Mesothelial cell of epicardium (in vitro differentiated cells): ENCODE data around the gene LOXL1. TPM values are rescaled to one million over a fixed set of nuclear protein-coding genes. Genes with fewer than 3 reads are reported as not detected.
"Not testable (repeated sequence)": the region's sequence is repeated elsewhere in the genome, so short reads cannot be mapped to it uniquely, and the experiment has no call there.

Source experiments
- DNase-seq, 2 experiments: peaks; one replicate each; pipeline ENCODE4 v3.0.0; 2021; ENCODE audit warnings: low spot score in 2 of 2; ENCODE audit not compliant: unreplicated experiment in 2 of 2
- H3K27ac Mint-ChIP-seq: 2 replicates; pipeline ENCODE4 v1.8.0; 2021; ENCODE audit warnings: mixed read lengths
- H3K27me3 Mint-ChIP-seq: 2 replicates; pipeline ENCODE4 v1.8.0; 2021; ENCODE audit warnings: low read depth, mixed read lengths
- H3K36me3 Mint-ChIP-seq: 2 replicates; pipeline ENCODE4 v1.8.0; 2021; ENCODE audit warnings: mixed read lengths
- H3K4me1 Mint-ChIP-seq: 2 replicates; pipeline ENCODE4 v1.8.0; 2021; ENCODE audit warnings: mixed read lengths
- H3K4me3 Mint-ChIP-seq: 2 replicates; pipeline ENCODE4 v1.8.0; 2021; ENCODE audit warnings: mild to moderate bottlenecking, moderate library complexity, mixed read lengths
- H3K9me3 Mint-ChIP-seq: 2 replicates; pipeline ENCODE4 v1.8.0; 2021; ENCODE audit warnings: mixed read lengths
- total RNA-seq: library from RNA; stranded (reverse); gene quantifications from 3 replicates; pipeline ENCODE4 v1.2.1, GENCODE V29; 2021
- TF ChIP-seq, protein P1 (sequence below): fragments of 200-600 bp; sonication (generic); IDR thresholded peaks from one replicate; pipeline ENCODE4 v1.5.0; 2021; ENCODE audit warnings: antibody characterized with exemption; ENCODE audit not compliant: unreplicated experiment

Gene LOXL1
- total RNA-seq, 1 donor from 2014 or later: 62.9 TPM

DNA sequence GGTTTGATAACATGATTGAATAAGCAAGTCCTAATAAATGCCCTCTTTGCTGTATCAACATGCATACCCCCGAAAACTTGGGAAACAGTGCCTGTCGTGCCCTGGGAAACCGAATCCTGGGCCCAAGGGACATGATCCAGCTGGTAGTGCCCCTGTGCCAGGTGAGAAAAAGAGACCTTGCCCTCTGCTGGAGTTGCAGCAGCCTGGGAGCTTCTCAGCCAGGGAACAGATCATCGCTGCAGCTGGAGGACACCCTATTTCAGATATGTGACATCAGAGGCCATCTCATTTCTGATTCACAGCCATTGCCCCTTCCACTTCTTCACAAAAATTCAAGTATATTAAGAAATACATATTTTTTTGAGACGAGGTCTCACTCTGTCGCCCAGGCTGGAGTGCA is 33.5 kb downstream of the LOXL1 start:
- TF ChIP-seq, protein P1, sequence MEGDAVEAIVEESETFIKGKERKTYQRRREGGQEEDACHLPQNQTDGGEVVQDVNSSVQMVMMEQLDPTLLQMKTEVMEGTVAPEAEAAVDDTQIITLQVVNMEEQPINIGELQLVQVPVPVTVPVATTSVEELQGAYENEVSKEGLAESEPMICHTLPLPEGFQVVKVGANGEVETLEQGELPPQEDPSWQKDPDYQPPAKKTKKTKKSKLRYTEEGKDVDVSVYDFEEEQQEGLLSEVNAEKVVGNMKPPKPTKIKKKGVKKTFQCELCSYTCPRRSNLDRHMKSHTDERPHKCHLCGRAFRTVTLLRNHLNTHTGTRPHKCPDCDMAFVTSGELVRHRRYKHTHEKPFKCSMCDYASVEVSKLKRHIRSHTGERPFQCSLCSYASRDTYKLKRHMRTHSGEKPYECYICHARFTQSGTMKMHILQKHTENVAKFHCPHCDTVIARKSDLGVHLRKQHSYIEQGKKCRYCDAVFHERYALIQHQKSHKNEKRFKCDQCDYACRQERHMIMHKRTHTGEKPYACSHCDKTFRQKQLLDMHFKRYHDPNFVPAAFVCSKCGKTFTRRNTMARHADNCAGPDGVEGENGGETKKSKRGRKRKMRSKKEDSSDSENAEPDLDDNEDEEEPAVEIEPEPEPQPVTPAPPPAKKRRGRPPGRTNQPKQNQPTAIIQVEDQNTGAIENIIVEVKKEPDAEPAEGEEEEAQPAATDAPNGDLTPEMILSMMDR: no peak
- no peaks in the 10 kb centered on the region for H3K9me3 Mint-ChIP-seq
- no peak for DNase-seq
- no peaks in the 10 kb centered on the region for H3K36me3 Mint-ChIP-seq
- no peak overlapping the region for H3K27ac Mint-ChIP-seq
- H3K27me3 Mint-ChIP-seq: peaks cover 7% of the 10 kb centered on the region
- peaks cover 11% of the 10 kb centered on the region for H3K4me1 Mint-ChIP-seq
- no peak overlapping the region for H3K4me3 Mint-ChIP-seq

DNA sequence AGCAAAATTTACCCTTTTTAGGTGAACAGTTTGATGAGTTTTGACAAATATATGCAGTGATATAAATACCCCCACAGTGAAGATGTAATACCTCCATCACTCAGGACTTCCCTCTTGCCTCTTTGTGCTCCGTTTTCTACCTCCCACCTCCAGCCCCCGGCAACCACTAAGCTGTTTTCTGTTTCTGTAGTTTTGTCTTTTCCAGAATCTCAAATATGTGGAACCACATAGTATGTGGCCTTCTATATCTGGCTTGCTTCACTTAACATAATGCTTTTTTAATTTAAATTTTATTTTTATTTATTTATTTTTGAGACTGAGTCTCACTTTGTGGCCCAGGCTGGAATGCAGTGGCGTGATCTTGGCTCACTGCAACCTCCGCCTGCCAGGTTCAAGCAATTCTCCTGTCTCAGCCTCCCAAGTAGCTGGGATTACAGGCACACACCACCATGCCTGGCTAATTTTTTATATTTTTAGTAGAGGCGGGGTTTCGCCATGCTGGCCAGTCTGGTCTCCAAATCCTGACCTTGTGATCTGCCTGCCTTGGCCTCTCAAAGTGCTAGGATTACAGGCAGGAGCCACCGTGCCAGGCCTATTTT is 34.3 kb downstream of the LOXL1 start:
- H3K4me1 Mint-ChIP-seq: peaks cover 18% of the 10 kb centered on the region
- H3K4me3 Mint-ChIP-seq, H3K27ac Mint-ChIP-seq, H3K9me3 Mint-ChIP-seq, DNase-seq, H3K27me3 Mint-ChIP-seq, H3K36me3 Mint-ChIP-seq: not testable (repeated sequence)

DNA sequence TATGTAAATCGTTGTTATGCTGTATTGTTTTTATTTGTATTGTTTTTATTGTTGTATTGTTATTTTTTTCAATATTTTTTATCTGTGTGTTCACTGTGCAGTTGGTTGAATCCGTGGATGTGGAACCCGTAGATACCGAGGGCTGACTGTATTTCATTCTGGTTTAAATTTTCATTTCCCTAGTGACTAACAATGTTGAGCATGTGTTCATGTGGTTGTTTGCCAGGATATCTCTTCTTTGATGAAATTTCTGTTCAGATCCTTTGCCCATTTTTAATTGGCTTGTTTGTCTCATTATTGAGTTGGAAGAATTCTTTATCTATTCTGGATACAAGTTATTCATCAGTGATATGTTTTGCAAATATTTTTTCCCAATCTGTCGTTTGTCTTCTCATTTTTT is 36.2 kb downstream of the LOXL1 start:
- TF ChIP-seq, protein P1: no peak
- no peak for DNase-seq
- peaks cover 28% of the 10 kb centered on the region for H3K4me1 Mint-ChIP-seq
- peaks cover 6% of the 10 kb centered on the region for H3K27me3 Mint-ChIP-seq
- peak overlapping the region; percentile 27 for H3K27ac Mint-ChIP-seq
- no peaks in the 10 kb centered on the region for H3K36me3 Mint-ChIP-seq
- no peak overlapping the region for H3K4me3 Mint-ChIP-seq
- H3K9me3 Mint-ChIP-seq: no peaks in the 10 kb centered on the region

DNA sequence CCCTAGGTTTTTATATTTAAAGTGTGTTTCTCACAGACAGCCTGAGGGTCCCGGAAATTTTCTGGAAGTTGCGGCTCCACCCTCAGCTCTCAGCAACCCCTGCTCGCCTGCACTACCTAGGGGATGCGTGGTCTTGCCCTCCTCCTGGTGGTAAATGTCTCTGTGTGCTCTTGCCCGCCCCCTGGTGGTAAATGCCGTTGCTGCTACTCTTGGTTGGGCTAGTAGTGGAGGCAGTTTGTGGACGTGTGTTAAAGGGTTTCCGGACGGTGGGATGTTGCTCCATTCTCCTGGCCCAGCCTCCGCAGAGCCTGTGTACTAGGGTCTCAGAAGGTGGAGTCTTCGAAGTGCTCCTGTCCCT is 38.5 kb downstream of the LOXL1 start:
- DNase-seq: peak; percentile 61 to 88
- no peaks in the 10 kb centered on the region for H3K9me3 Mint-ChIP-seq
- H3K27me3 Mint-ChIP-seq: peaks cover 5% of the 10 kb centered on the region
- no peaks in the 10 kb centered on the region for H3K36me3 Mint-ChIP-seq
- peak overlapping the region; percentile 17 for H3K4me3 Mint-ChIP-seq
- no peak overlapping the region for H3K27ac Mint-ChIP-seq
- TF ChIP-seq, protein P1: peak; percentile 90
- H3K4me1 Mint-ChIP-seq: peaks cover 28% of the 10 kb centered on the region

DNA sequence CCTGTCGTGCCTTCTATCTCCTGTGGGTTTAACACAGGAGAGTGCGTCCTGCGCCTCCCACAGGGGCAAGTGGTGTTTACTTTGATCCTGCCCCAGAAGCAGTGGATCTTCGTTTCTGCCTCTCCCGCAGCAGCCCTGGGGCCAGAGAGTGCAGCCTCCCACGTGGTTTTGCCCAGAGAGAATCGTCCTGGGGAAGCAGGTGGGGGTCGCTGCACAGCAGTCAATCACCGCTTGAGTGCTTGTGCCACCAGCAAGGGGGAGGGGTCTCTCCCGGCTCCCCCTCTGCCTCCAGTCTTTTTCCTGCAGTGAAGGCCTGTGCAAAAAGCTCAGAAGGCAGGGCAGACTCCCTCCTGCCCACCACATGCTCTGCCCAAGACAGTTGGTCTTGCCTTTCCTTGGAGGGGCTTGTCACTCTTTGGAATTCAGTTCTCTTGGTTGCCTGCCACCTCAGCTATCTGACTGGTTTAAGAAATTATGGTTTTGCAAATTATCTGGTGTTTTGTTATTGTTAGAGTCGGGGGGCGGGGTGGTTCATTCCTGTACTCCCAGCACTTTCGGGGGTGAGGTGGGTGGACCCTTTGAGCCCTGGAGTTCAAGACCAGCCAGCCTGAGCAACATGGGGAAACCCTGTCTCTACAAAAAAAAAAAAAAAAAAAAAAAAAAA is 39.0 kb downstream of the LOXL1 start:
- H3K9me3 Mint-ChIP-seq: no peaks in the 10 kb centered on the region
- peak overlapping the region; percentile 17 for H3K4me3 Mint-ChIP-seq
- DNase-seq: no peak
- TF ChIP-seq, protein P1: peak; percentile 41
- peaks cover 28% of the 10 kb centered on the region for H3K4me1 Mint-ChIP-seq
- no peaks in the 10 kb centered on the region for H3K36me3 Mint-ChIP-seq
- no peak overlapping the region for H3K27ac Mint-ChIP-seq
- H3K27me3 Mint-ChIP-seq: peaks cover 5% of the 10 kb centered on the region

DNA sequence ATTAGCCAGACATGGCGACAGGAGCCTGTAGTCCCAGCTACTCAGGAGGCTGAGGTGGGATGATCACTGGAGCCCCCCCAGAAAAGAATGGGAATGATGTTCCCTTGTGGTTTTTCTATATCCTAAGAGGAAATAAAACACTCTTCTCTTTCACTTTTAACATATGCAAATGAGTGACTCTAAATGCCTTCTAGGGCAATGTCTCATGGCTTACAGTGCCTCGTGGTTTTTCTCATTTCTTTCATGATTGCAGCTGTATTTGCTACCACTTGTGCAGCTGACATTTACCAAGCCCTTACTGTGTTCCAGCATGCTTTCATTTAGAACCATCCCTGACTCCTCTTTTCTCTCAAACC is 39.5 kb downstream of the LOXL1 start:
- TF ChIP-seq, protein P1: no peak
- H3K4me3 Mint-ChIP-seq: no peak overlapping the region
- H3K27me3 Mint-ChIP-seq: peaks cover 5% of the 10 kb centered on the region
- no peak overlapping the region for H3K27ac Mint-ChIP-seq
- H3K4me1 Mint-ChIP-seq: peaks cover 28% of the 10 kb centered on the region
- no peaks in the 10 kb centered on the region for H3K36me3 Mint-ChIP-seq
- DNase-seq: no peak
- H3K9me3 Mint-ChIP-seq: no peaks in the 10 kb centered on the region
